Measurements from ENCODE around the gene SPACA7. TPM values are rescaled to one million over a fixed set of nuclear protein-coding genes. Genes with fewer than 3 reads are reported as not detected.
A peak's percentile ranks its signal among the peaks of the same experiment; 100 is the strongest.
"Not testable (repeated sequence)": the region's sequence is repeated elsewhere in the genome, so short reads cannot be mapped to it uniquely, and the experiment has no call there.

SPACA7 gene
- total RNA-seq, 1 donor from 2014 or later: not detected

- peaks cover 24% of the 10 kb centered on the region for H3K9me3 Mint-ChIP-seq
- no peaks in the 10 kb centered on the region for H3K27me3 Mint-ChIP-seq
- no peak for DNase-seq
- intact Hi-C loops (cut with micrococcal nuclease): no loop called here
- no peaks in the 10 kb centered on the region for H3K4me1 Mint-ChIP-seq
- no peaks in the 10 kb centered on the region for H3K36me3 Mint-ChIP-seq (ENCODE audit: low read depth)
- no peak overlapping the region for H3K4me3 Mint-ChIP-seq
- no peak overlapping the region for H3K27ac Mint-ChIP-seq
Measured at GRCh38 chr13:112424098-112424497, 47.9 kb downstream of the SPACA7 start.

GRCh38 chr13:112428704-112429103 is 52.5 kb downstream of the SPACA7 start:
- no peaks in the 10 kb centered on the region for H3K27me3 Mint-ChIP-seq
- intact Hi-C loops (cut with micrococcal nuclease): no loop called here
- H3K4me3 Mint-ChIP-seq: no peak overlapping the region
- H3K27ac Mint-ChIP-seq: no peak overlapping the region
- no peaks in the 10 kb centered on the region for H3K4me1 Mint-ChIP-seq
- H3K36me3 Mint-ChIP-seq (ENCODE audit: low read depth): no peaks in the 10 kb centered on the region
- no peak for DNase-seq
- H3K9me3 Mint-ChIP-seq: peaks cover 4% of the 10 kb centered on the region

GRCh38 chr13:112431734-112432133 is 55.6 kb downstream of the SPACA7 start:
- Mint-ChIP-seq H3K36me3 (ENCODE audit: low read depth) (no peaks in the 10 kb centered on the region), H3K27me3 (no peaks in the 10 kb centered on the region), H3K9me3 (peaks cover 6% of the 10 kb centered on the region), H3K4me3 (no peak overlapping the region), H3K4me1 (no peaks in the 10 kb centered on the region), H3K27ac (no peak overlapping the region)
- DNase-seq: no peak
- intact Hi-C loops (cut with micrococcal nuclease): no loop called here

GRCh38 chr13:112432734-112433133 is 56.6 kb downstream of the SPACA7 start:
- H3K9me3 Mint-ChIP-seq; DNase-seq; H3K27ac Mint-ChIP-seq; H3K4me3 Mint-ChIP-seq; intact Hi-C loops (cut with micrococcal nuclease); H3K4me1 Mint-ChIP-seq; H3K27me3 Mint-ChIP-seq; H3K36me3 Mint-ChIP-seq (ENCODE audit: low read depth): not testable (repeated sequence)

GRCh38 chr13:112433517-112433916 is 57.4 kb downstream of the SPACA7 start:
- DNase-seq; H3K4me3 Mint-ChIP-seq; H3K27ac Mint-ChIP-seq; H3K36me3 Mint-ChIP-seq (ENCODE audit: low read depth); H3K4me1 Mint-ChIP-seq; H3K27me3 Mint-ChIP-seq; intact Hi-C loops (cut with micrococcal nuclease); H3K9me3 Mint-ChIP-seq: not testable (repeated sequence)

- no peak overlapping the region for H3K4me3 Mint-ChIP-seq
- no peak overlapping the region for H3K27ac Mint-ChIP-seq
- no peaks in the 10 kb centered on the region for H3K36me3 Mint-ChIP-seq (ENCODE audit: low read depth)
- no peaks in the 10 kb centered on the region for H3K27me3 Mint-ChIP-seq
- intact Hi-C loops (cut with micrococcal nuclease): no loop called here
- peaks cover 3% of the 10 kb centered on the region for H3K9me3 Mint-ChIP-seq
- no peak for DNase-seq
- no peaks in the 10 kb centered on the region for H3K4me1 Mint-ChIP-seq
Measured at GRCh38 chr13:112434032-112434431, 57.9 kb downstream of the SPACA7 start.

GRCh38 chr13:112434937-112435523 is 58.9 kb downstream of the SPACA7 start:
- no peak for DNase-seq
- H3K4me1 Mint-ChIP-seq: no peaks in the 10 kb centered on the region
- peaks cover 3% of the 10 kb centered on the region for H3K9me3 Mint-ChIP-seq
- intact Hi-C loops (cut with micrococcal nuclease): no loop called here
- H3K27ac Mint-ChIP-seq: no peak overlapping the region
- H3K36me3 Mint-ChIP-seq (ENCODE audit: low read depth): no peaks in the 10 kb centered on the region
- H3K4me3 Mint-ChIP-seq: no peak overlapping the region
- H3K27me3 Mint-ChIP-seq: no peaks in the 10 kb centered on the region

GRCh38 chr13:112435973-112436372 is 59.8 kb downstream of the SPACA7 start:
- intact Hi-C loops (cut with micrococcal nuclease): no loop called here
- Mint-ChIP-seq H3K4me3 (no peak overlapping the region), H3K27ac (no peak overlapping the region), H3K4me1 (no peaks in the 10 kb centered on the region), H3K27me3 (no peaks in the 10 kb centered on the region), H3K36me3 (ENCODE audit: low read depth) (no peaks in the 10 kb centered on the region), H3K9me3 (peaks cover 3% of the 10 kb centered on the region)
- no peak for DNase-seq

GRCh38 chr13:112438094-112438493 is 61.9 kb downstream of the SPACA7 start:
- intact Hi-C loops (cut with micrococcal nuclease): no loop called here
- H3K9me3 Mint-ChIP-seq: peaks cover 3% of the 10 kb centered on the region
- H3K27me3 Mint-ChIP-seq: peaks cover 1% of the 10 kb centered on the region
- no peak for DNase-seq
- no peak overlapping the region for H3K4me3 Mint-ChIP-seq
- H3K27ac Mint-ChIP-seq: no peak overlapping the region
- H3K36me3 Mint-ChIP-seq (ENCODE audit: low read depth): no peaks in the 10 kb centered on the region
- no peaks in the 10 kb centered on the region for H3K4me1 Mint-ChIP-seq

- Mint-ChIP-seq H3K9me3 (peaks cover 3% of the 10 kb centered on the region), H3K4me1 (no peaks in the 10 kb centered on the region), H3K27ac (no peak overlapping the region), H3K4me3 (no peak overlapping the region), H3K36me3 (ENCODE audit: low read depth) (no peaks in the 10 kb centered on the region), H3K27me3 (peaks cover 6% of the 10 kb centered on the region)
- intact Hi-C loops (cut with micrococcal nuclease): no loop called here
- DNase-seq: no peak
Measured at GRCh38 chr13:112438515-112438914, 62.4 kb downstream of the SPACA7 start.

GRCh38 chr13:112441226-112441625 is 65.1 kb downstream of the SPACA7 start:
- intact Hi-C loops (cut with micrococcal nuclease): loop anchor here (5.0 kb wide), 1 partner anchor 166 kb away; no protein-coding TSS in a partner anchor
- Mint-ChIP-seq H3K4me1 (no peaks in the 10 kb centered on the region), H3K9me3 (no peaks in the 10 kb centered on the region), H3K36me3 (ENCODE audit: low read depth) (no peaks in the 10 kb centered on the region), H3K27ac (no peak overlapping the region), H3K4me3 (no peak overlapping the region), H3K27me3 (peaks cover 9% of the 10 kb centered on the region)
- DNase-seq: peak; percentile 39

- intact Hi-C loops (cut with micrococcal nuclease): loop anchor here (5.0 kb wide), 1 partner anchor 165 kb away; no protein-coding TSS in a partner anchor
Measured at GRCh38 chr13:112441779-112442310, 65.7 kb downstream of the SPACA7 start.

GRCh38 chr13:112442483-112443090 is 66.4 kb downstream of the SPACA7 start:
- Mint-ChIP-seq H3K4me3 (no peak overlapping the region), H3K27ac (no peak overlapping the region), H3K4me1 (no peaks in the 10 kb centered on the region), H3K27me3 (peaks cover 9% of the 10 kb centered on the region), H3K9me3 (no peaks in the 10 kb centered on the region), H3K36me3 (ENCODE audit: low read depth) (no peaks in the 10 kb centered on the region)
- peak; percentile 46 for DNase-seq
- intact Hi-C loops (cut with micrococcal nuclease): loop anchor here (5.0 kb wide), 1 partner anchor 165 kb away; no protein-coding TSS in a partner anchor

More at GRCh38 chr13:112441779-112442310, 65.7 kb downstream of the SPACA7 start:
- Mint-ChIP-seq H3K36me3 (ENCODE audit: low read depth) (no peaks in the 10 kb centered on the region), H3K27ac (no peak overlapping the region), H3K4me3 (no peak overlapping the region), H3K4me1 (no peaks in the 10 kb centered on the region), H3K9me3 (no peaks in the 10 kb centered on the region), H3K27me3 (peaks cover 9% of the 10 kb centered on the region)
- DNase-seq: peak; percentile 39

GRCh38 chr13:112443191-112443994 is 67.2 kb downstream of the SPACA7 start:
- Mint-ChIP-seq H3K36me3 (ENCODE audit: low read depth) (no peaks in the 10 kb centered on the region), H3K27me3 (peaks cover 9% of the 10 kb centered on the region), H3K27ac (no peak overlapping the region), H3K9me3 (no peaks in the 10 kb centered on the region), H3K4me1 (no peaks in the 10 kb centered on the region), H3K4me3 (no peak overlapping the region)
- no peak for DNase-seq
- intact Hi-C loops (cut with micrococcal nuclease): loop anchor here (5.0 kb wide), 1 partner anchor 164 kb away; no protein-coding TSS in a partner anchor

Data from activated CD4-positive, alpha-beta T cell treated with anti-CD3 and anti-CD28 coated beads, Interleukin-2, amount 10 ng/mL, durations not matched to agents 24 days and 14 days (primary cell).